ENCODE results near the gene ZNF195. TPM values are rescaled to one million over a fixed set of nuclear protein-coding genes. Genes with fewer than 3 reads are reported as not detected.

Gene ZNF195
- total RNA-seq, result 11.5 and 11.7 TPM in 2 replicates

DNA sequence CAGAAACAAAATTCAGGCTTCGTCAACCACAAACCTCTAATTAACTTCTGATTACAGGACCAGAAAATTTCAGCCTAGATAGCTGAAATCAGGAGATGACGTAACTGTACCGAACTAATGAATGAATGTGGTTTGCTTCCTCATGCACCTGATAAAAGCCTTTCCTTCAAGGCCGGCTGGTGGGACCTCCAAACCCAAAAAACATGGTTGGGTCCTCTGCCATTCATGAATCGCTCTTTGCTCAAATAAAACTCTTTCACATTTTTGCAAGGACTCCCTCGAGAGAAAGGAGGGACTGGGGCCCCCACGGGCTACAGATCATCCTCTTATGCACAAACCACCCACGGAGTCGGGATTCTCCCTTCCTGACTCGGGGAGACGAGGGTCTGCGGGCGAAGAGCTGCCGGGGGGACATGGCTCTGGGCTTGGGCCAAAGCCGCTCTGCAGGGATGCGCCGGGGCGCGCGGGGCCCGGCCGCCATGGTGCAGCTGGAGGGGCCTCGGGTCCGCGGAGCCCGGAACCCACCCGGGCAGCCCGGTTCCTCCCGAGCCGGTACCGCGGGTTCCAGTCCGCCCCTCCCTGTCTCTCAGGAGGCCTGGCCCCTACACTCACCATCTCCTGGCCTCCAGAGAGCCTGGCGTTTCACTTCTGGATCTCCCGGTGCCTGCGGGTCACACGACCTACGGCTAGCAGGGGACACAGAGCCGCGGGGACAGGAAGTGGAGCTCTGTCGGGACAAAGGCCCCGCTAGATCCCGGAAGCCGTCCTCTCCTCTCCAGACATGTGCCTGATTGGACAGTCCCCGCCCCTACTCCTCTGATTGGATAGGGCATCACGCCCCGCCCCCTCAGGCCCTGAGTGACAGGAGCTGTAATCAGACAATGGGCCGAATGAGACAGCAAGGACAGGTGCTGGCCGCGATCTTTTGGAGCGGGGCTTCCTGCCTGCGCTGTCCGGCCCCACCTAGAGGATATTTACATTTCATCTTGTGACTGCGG, at the start of gene ZNF195:
Gene ZNF195 (minus strand): TSS at position 721 of the 998 bp plus-strand sequence. CDS start 106 bp downstream, at position 615.

Other genes with a start within 250 kb of the ZNF195 start
- 42.9 and 47.0 TPM in 2 replicates for gene OSBPL5, start 213.8 kb downstream of the ZNF195 start, total RNA-seq
- gene MRGPRG, start 160.3 kb downstream of the ZNF195 start, total RNA-seq, result not detected in 2 replicates
- not detected in 2 replicates for gene MRGPRE, start 146.7 kb downstream of the ZNF195 start, total RNA-seq